NCI-H748 treated with DMSO at 0.1 percent for 48 hours (cell line): ENCODE results near the gene ZC3H7A.
"Not testable (repeated sequence)": the region's sequence is repeated elsewhere in the genome, so short reads cannot be mapped to it uniquely, and the experiment has no call there.

Experiments
- DNase-seq: peaks from one replicate; lab custom pipeline; 2025; lab: John Stamatoyannopoulos, UW

ZC3H7A gene

GRCh38 chr16:11797166-11797956 lies at the start of gene ZC3H7A:
Gene ZC3H7A, minus strand, starts transcription at chr16:11797258. Its CDS starts 14,904 bp downstream, at chr16:11782354.
- DNase-seq = peak; percentile 76

- DNase-seq = no peak
These were observed 47.4 kb upstream of the ZC3H7A start for GRCh38 chr16:11844499-11844898.

GRCh38 chr16:11843861-11844260 lies 46.8 kb upstream of the ZC3H7A start:
- DNase-seq = no peak

DNA sequence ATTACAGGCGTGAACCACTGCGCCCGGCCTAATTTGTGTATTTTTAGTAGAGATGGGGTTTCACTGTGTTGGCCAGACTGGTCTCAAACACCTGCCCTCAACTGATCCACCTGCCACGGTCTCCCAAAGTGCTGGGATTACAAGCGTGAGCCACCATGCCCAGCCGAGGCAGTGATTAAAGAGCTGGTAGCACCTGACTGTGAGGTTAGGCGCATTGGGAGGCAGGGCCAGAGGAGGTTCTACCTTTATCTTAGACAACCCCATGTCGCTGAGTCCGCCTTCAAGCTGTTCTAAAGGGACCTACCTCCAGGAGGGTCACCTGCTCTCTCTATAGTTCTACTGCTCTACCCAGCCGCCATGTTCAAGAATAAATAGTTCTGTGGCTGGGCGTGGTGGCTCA lies 46.1 kb upstream of the ZC3H7A start:
- DNase-seq = no peak

- DNase-seq = no peak
These were observed 44.0 kb upstream of the ZC3H7A start for GRCh38 chr16:11841026-11841425.

GRCh38 chr16:11836650-11837244 lies 39.7 kb upstream of the ZC3H7A start:
- no peak for DNase-seq

DNA sequence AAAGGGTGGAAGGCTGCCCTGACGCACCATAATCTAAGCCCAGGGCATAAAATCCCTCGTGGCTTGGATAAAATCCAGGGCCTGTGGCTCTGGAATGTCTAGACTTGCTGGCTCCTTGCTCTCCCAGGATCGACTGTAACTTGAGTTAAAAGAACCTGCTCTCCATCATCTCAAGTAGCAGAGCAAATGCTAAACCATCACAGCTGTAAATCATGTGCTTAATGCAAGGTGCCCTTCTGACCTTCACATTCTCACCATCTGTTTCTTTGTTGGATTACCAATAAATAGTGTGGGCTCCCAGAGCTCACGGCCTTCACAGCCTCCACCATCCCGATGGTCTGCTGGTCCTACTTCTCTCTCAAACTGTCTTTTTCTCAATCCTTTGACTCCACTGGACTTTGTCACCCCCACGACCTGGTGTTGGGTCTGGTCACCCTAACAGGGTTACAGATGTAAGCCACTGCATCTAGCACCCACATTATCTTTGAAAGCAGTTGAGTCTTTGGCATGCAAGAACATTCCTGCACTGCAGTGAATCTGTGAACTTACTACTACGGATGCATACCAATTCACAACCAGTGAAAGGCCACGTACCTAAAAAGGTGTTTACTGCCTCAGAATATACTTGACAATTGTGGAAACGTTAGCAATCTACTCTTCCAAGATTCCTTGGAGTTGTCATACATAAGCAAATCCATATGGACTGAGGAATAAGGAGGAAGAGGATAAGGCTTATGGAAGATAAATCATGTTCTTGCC lies 39.0 kb upstream of the ZC3H7A start:
- no peak for DNase-seq

- no peak for DNase-seq
These were observed 38.3 kb upstream of the ZC3H7A start for GRCh38 chr16:11835309-11835708.

DNA sequence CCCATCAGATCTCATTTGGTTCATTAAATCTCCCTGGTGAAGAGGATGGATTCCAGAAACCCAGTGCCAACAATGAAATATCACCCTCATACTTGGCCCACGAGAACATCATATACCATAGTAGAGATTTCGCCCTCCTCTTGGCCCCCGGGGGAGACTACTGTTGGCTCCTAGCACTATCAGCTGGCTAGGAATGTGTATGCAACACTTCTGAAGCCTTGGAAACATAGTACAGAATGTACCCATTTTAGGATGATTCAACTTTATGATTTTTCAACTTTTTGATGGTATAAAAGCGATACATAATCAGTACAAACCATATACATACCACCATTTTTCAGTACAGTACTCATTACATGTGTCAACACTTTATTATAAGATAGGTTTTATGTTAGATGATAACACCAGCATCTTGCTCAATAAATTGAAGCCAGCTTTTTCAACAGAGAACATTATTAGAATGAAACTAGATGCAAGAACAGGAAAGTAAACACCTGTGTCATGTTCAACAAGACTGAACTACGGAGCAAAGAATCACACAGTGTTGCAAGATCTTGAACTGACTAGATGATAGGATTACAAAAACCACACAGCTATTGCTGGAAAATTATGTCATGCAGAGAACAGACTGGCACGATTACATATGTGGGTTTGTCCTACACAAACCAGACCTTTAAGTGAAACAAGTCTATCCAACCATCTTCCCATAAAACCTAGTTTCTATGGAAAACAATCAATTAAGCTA lies 37.1 kb upstream of the ZC3H7A start:
- no peak for DNase-seq

DNA sequence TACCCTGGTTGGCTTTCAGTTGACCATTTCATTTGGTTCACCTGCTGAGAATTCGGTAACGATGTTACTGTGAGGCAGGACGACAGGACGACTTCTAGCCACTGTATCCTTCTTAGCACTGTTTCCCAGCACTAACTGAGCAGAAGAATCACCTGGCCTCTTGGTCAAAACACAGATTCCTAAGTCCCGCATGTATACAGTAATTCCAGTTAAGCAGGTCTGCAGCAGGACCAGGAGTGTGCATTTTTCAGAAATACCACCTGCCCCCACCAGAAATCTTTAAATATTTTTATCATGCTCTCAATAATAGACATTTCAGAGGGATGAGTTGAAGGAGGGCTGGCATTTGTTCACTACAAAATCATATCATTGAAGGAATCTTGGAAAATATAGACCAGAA lies 31.6 kb upstream of the ZC3H7A start:
- DNase-seq = no peak

- DNase-seq = not testable (repeated sequence)
These were observed 28.6 kb upstream of the ZC3H7A start for GRCh38 chr16:11825520-11826165.

GRCh38 chr16:11824362-11824761 lies 27.3 kb upstream of the ZC3H7A start:
- no peak for DNase-seq

- DNase-seq = not testable (repeated sequence)
These were observed 26.6 kb upstream of the ZC3H7A start for GRCh38 chr16:11823645-11824044.

- DNase-seq = no peak
These were observed 22.7 kb upstream of the ZC3H7A start for GRCh38 chr16:11819798-11820197.

- DNase-seq = not testable (repeated sequence)
These were observed 21.9 kb upstream of the ZC3H7A start for GRCh38 chr16:11818970-11819369.

DNA sequence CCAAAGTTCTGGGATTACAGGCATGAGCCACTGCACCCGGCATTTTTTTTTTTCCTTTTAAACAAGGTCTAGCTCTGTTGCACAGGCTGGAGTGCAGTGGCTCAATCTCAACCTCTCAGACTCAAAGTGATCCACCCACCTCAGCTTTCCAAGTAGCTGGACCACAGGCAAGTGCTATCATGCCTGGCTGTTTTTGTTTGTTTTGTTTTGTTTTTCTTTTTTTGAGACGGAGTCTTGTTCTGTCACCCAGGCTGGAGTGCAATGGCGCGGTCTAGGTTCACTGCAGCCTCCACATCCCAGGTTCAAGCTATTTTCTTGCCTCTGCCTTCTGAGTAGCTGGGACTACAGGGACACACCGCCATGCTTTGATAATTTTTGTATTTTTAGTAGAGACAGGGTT lies 19.1 kb upstream of the ZC3H7A start:
- DNase-seq = no peak

DNA sequence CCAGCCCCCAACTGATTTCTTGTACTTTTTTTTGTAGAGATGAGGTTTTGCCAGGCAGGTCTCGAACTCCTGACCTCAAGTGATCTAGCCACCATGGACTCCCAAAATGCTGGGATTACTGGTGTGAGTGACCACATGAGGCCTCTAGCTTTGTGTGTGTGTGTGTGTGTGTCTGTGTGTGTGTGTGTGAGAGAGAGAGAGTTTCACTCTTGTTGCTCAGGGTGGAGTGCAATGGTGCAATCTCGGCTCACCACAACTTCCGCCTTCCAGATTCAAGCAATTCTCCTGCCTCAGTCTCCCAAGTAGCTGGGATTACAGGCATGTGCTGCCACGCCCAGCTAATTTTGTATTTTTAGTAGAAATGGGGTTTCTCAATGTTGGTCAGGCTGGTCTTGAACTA lies 17.7 kb upstream of the ZC3H7A start:
- not testable (repeated sequence) for DNase-seq

- no peak for DNase-seq
These were observed 9.7 kb upstream of the ZC3H7A start for GRCh38 chr16:11806721-11807120.

GRCh38 chr16:11805556-11805955 lies 8.5 kb upstream of the ZC3H7A start:
- DNase-seq = no peak

DNA sequence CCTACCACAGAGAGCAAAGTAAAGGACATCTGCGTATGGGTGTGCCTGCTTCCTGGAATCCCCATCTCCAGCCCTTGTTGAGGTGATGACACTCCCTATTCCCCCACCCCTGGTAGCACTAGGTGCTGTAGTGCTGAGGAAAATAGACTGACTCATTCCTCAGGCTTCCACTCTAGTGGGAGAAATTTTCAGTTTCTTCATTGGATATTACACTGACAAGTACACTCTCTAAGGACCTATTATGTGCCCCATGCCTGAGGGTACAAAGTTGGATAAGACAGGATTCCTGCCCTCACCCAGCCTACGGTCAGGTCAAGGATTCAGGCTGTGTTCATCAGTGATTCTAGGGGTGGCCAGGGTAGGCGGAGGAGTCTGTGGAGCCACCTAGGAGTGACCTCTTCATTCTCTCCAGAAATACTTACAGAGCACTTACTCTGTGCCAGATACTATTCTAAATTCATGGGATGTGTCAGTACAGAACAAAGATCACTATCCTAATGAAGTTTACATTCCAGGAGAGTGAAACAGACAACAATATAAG lies 4.5 kb upstream of the ZC3H7A start:
- DNase-seq = no peak

DNA sequence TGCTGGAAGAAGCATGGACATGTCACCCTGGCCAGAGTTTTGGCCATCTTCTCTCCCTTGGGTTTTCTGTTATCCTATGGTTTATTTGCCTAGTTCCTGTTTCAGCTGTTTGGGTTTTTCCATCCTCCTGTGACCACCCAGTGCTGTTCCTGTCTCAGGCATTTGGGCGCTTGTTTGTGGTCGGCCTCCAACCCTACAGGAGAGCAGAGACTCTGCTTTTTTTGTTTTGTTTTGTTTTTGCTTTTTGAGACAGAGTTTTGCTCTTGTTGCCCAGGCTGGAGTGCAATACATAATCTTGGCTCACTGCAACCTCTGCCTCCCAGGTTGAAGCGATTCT lies 3.3 kb upstream of the ZC3H7A start:
- no peak for DNase-seq
